Head of caudate nucleus (tissue), 42 donors: Measurements from ENCODE around the gene SORCS2.

Experiments used
- DNase-seq, 42 donors: peaks; one replicate each; pipeline versions ENCODE4 v3.0.0 to v3.0.0-alpha.2; 2020 to 2021; ENCODE audit warnings: mixed read lengths in 7 of 42
- intact Hi-C: fragments of 100-400 bp; cut with DNase I; formaldehyde crosslinking; loops from one replicate; pipeline ENCODE4 v1.15.0; 2022

The SORCS2 gene

GRCh38 chr4:7192252-7193029 is at the start of gene SORCS2:
TSS of gene SORCS2 (plus strand) at chr4:7192538.
- intact Hi-C loops: loop anchor here (2.0 to 5.0 kb wide), 3 partner anchors 102 to 526 kb away; no protein-coding TSS in a partner anchor
- DNase-seq: peak in 41 of 42 donors; percentile 49 to 91 (median 81)

- DNase-seq: no peak
- intact Hi-C loops: no loop called here
These were observed 47.7 kb upstream of the SORCS2 start for GRCh38 chr4:7144374-7145290.

GRCh38 chr4:7145291-7145934 is 46.9 kb upstream of the SORCS2 start:
- DNase-seq: no peak
- intact Hi-C loops: no loop called here

GRCh38 chr4:7146059-7146785 is 46.1 kb upstream of the SORCS2 start:
- no peak for DNase-seq
- intact Hi-C loops: no loop called here

DNA sequence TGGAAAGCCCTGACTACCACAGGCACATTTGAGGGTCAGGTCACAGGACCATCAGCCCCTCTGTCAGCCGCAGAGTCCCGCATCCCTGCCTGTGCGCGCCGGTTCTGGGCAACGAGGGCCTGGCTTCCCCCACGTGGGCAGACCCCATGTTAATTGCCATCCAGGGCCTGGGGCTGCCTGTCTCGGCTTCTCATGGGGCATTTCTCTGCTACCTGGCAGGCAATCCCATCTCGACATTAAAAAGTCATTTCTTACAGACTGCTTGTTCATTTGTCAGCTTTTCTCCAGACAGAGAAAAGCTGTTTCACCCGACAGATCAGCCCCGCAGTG is 45.6 kb upstream of the SORCS2 start:
- DNase-seq: no peak
- intact Hi-C loops: no loop called here

- DNase-seq: no peak
- intact Hi-C loops: no loop called here
These were observed 45.1 kb upstream of the SORCS2 start for GRCh38 chr4:7147261-7147660.

DNA sequence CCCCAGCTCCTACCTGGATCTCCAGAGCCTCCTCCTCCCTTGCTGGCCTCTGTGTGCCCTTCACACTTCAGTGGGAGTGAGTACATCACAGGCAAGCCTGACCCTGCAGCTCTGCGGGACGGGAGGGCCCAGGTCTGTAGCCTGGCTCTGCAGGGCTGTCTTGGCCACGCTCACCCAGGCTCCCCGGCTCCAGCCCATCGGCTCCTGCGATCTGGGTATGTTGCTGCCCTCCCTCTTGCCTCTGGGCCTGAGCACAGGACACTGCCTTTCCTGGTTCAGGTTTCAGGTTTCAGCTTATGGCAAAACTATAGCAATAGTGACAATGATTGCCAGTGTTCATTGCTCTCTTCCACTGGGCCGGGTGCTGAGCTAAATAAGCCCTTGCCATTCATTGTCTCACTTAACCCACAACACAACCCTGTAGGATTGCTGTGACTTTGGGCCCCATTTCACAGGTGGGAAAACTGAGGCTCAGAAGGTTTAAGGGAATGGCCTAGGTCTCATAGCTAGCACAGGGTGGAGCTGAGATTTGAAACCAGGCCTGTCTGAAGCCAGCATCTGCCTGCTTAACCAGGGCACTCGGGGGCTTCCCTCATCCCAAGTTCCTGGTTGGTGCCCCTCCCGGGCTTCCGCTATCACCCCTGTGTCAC is 44.6 kb upstream of the SORCS2 start:
- intact Hi-C loops: no loop called here
- no peak for DNase-seq

DNA sequence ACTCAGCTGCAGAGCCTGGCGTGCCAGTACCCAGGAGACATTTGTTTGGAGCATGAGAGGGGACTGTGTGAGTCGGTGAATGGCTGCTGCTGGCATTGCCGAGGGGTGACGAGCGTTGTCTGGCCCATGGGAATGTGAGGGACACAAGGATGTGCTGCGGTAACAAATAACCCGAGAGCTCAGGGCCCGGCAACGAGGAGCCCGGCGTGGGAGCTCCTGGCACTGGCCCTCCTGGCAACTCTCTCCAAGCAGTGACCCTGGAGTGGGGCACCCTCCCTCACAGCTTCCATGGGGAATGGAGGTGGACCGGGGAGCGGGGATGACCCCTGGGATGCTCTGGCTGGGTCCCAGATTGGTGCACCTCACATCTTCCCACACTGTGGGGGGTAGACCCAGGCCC is 44.0 kb upstream of the SORCS2 start:
- no peak for DNase-seq
- intact Hi-C loops: no loop called here

DNA sequence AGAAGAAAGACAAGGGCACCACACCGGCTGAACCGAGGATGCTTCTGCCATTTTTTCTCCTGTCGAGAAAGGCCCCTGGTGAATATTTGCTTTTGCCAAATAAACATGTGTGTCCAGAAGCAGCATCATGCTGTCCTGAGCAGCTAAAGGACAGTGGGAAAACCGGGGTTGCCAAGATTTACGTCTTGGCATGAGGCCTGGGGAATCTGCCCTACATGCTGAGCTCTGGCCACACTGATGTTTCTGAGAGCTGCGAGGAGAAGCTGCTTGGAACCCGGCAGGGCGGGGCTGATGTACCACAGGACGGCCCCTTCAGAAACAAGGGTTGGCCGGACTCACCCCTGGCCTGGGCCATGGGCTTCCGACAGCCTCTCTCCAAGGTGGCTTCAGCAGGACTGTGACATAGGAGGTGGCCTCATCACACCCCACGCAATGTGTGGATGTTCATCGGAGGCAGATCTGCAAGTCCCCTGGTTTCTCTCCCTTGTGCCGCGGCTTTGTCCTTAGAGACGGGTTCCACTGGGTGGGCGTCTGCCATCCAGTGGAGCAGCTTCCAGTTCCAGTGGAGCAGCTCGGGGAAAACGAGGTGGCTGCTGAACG is 42.2 kb upstream of the SORCS2 start:
- DNase-seq: no peak
- intact Hi-C loops: no loop called here

- intact Hi-C loops: no loop called here
- no peak for DNase-seq
These were observed 40.6 kb upstream of the SORCS2 start for GRCh38 chr4:7151668-7152227.

- peak in 2 of 42 donors; percentile 1 for DNase-seq
These were observed 38.6 kb upstream of the SORCS2 start for GRCh38 chr4:7153711-7154110.

GRCh38 chr4:7154351-7154981 is 37.9 kb upstream of the SORCS2 start:
- intact Hi-C loops: no loop called here
- peak in 2 of 42 donors; percentile 7 to 14 for DNase-seq

More at GRCh38 chr4:7153711-7154110, 38.6 kb upstream of the SORCS2 start:
- intact Hi-C loops: no loop called here

DNA sequence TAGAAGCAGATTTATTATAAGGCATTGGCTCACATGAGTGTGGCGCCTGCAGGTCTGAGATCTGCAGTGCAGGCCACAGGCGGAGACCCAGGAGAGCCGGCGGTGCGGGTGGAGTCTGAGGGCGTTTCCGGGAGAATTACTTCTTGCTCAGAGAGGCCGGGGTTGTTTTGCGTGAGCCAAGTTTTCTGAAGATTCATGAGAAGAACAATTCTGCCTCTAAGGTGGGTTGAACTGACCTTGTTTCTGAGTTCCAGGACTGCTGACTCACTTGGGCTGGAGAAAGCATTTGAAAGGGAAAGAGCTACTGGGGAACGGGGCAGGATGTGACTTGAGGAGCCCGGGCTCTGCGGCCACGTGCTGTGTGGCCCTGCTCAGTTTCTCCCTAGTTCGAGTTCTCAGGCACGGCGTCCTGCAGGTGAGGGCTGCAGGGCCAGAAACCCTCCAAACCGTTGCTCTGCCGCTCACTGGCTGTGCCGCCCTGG is 36.7 kb upstream of the SORCS2 start:
- peak in 7 of 42 donors; percentile 3 to 43 (median 24) for DNase-seq
- intact Hi-C loops: no loop called here

GRCh38 chr4:7156328-7156727 is 36.0 kb upstream of the SORCS2 start:
- DNase-seq: peak in 7 of 42 donors; percentile 1 to 19 (median 5)
- intact Hi-C loops: no loop called here

DNA sequence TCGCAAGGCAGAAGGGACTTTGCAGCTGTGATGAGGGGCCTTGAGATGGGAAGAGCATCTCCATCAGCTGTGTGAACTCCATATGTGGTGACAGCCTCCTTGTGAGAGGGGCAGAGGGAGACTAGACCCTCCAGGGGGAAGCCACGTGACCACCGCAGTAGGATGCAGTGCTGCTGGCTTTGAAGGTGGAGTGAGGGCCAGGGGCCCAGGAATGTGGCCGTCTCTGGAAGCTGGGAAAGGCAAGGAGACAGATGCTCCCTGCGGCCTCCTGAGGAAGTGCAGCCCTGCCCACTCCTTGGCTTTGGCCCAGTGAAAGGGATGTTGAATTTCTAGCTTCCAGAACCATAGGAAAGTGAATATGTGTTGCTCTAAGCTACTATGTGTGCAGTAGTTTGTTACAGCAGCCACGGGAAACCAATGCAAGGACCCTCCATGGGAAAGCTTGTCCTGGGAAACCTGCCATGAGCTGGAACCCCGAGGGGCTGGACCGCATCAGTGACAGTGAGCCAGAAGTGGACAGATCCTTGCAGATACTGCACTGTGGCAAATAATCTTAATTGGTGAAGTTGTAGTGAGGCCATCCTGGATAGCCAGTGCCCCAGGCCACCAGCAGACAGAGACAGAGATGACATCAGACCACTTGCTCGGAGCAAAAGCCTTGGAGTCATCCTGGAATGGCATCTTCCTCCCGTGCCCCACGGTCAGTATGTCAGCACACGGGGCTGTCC is 35.4 kb upstream of the SORCS2 start:
- peak in 10 of 42 donors; percentile 3 to 34 (median 22) for DNase-seq
- intact Hi-C loops: no loop called here

- DNase-seq: peak in 6 of 42 donors; percentile 2 to 35 (median 12)
- intact Hi-C loops: no loop called here
These were observed 34.7 kb upstream of the SORCS2 start for GRCh38 chr4:7157666-7158065.
